Kidney (tissue), 14 donors: ENCODE results near the gene SLC49A3. TPM values are rescaled to one million over a fixed set of nuclear protein-coding genes. Genes with fewer than 3 reads are reported as not detected.

Experiments used
- DNase-seq, 5 donors: peaks; one replicate each; pipeline ENCODE4 v3.0.0-alpha.2; 2013 to 2020
- FAIRE-seq: peaks from 2 replicates; lab custom pipeline; 2012; peaks lifted over from hg19 to GRCh38; lab: Jason Lieb, UNC
- H3K27ac ChIP-seq, 2 donors: one replicate each; pipeline ENCODE4 v1.7.0; 2013; ENCODE audit warnings: low read depth in 2 of 2, low read length in 2 of 2, inconsistent platforms in 1 of 2
- H3K27me3 ChIP-seq: one replicate; pipeline ENCODE4 v1.7.1; 2013; ENCODE audit warnings: low read length, inconsistent platforms; ENCODE audit not compliant: control insufficient read depth, insufficient read depth
- H3K36me3 ChIP-seq, 3 donors: one replicate each; pipeline versions ENCODE4 v1.7.0 to v1.7.1; 2013; ENCODE audit warnings: low read length in 3 of 3, control low read depth in 1 of 3, inconsistent platforms in 1 of 3; ENCODE audit not compliant: insufficient read depth in 3 of 3, control insufficient read depth in 2 of 3
- H3K4me1 ChIP-seq, 3 donors: one replicate each; pipeline versions ENCODE4 v1.7.0 to v1.7.1; 2013; ENCODE audit warnings: low read length in 3 of 3, inconsistent platforms in 1 of 3, low read depth in 1 of 3; ENCODE audit not compliant: control insufficient read depth in 2 of 3, insufficient read depth in 2 of 3
- H3K4me3 ChIP-seq, 3 donors: one replicate each; pipeline versions ENCODE4 v1.7.0 to v1.8.1; 2013; ENCODE audit warnings: low read length in 3 of 3, control low read depth in 1 of 3, inconsistent platforms in 1 of 3
- H3K9ac ChIP-seq, 3 donors: one replicate each; pipeline versions ENCODE4 v1.7.0 to v1.7.1; 2013; ENCODE audit warnings: low read length in 3 of 3, control low read depth in 1 of 3, inconsistent platforms in 1 of 3
- H3K9me3 ChIP-seq, 3 donors: one replicate each; pipeline versions ENCODE4 v1.7.0 to v1.7.1; 2013; ENCODE audit warnings: low read length in 3 of 3, control low read depth in 1 of 3, inconsistent platforms in 1 of 3; ENCODE audit not compliant: control insufficient read depth in 2 of 3, insufficient read depth in 1 of 3
- CTCF ChIP-seq: IDR thresholded peaks from 3 replicates; pipeline ENCODE4 v1.5.1; 2012; ENCODE audit warnings: mild to moderate bottlenecking, moderate library complexity, borderline replicate concordance; ENCODE audit not compliant: insufficient read depth; ENCODE audit errors: extremely low read depth
- intact Hi-C: fragments of 100-400 bp; cut with DNase I; formaldehyde crosslinking; loops from one replicate; pipeline ENCODE4 v1.11.1; 2022
- polyA plus RNA-seq: library from polyadenylated mRNA; stranded (reverse); fragments of 350-450 nt; fragmentation: Illumina TruSeq; extraction: RNeasy Lipid Tissue Mini Kit (QIAGEN cat#74804); gene quantifications from one replicate; pipeline ENCODE4 v1.2.3, GENCODE V29; 2014; ENCODE audit warnings: low read depth, low replicate concordance; ENCODE audit not compliant: insufficient read depth
- total RNA-seq: library from RNA; stranded (reverse); fragmentation: NEBNext Ultra II Directional; extraction: Animal tissue kit (Norgen Biotek cat#: 25700); gene quantifications from one replicate; pipeline ENCODE4 v1.2.1, GENCODE V29; 2021
- donor health status: control.
- donor health status: control.
- donor health status: control.
- donor health status: control.
- donor health status: control.
- donor health status: DM: yes; HTN: yes; CAD: no.
- donor health status: Normal renal cell carcinoma (clear cell type).

SLC49A3 gene
- total and polyA plus RNA-seq, 2 donors from 2014 or later = 12.6 to 18.2 TPM

GRCh38 chr4:633406-633805, 55.5 kb downstream of the SLC49A3 start:
- no peak for FAIRE-seq
- intact Hi-C loops = no loop called here

GRCh38 chr4:632926-633325, 56.0 kb downstream of the SLC49A3 start:
- Histone ChIP-seq H3K27me3 (no peaks in the 10 kb centered on the region), H3K9ac (no peak overlapping the region), H3K4me1 (no peaks in the 10 kb centered on the region), H3K4me3 (no peak overlapping the region), H3K9me3 (peaks cover 0 to 4% (median 2%) of the 10 kb centered on the region in 3 donors), H3K27ac (no peak overlapping the region), H3K36me3 (no peaks in the 10 kb centered on the region)
- intact Hi-C loops = no loop called here
- FAIRE-seq (no peak), DNase-seq (peak in 2 of 5 donors; percentile 17 to 37)
- TF ChIP-seq CTCF = no peak

More at GRCh38 chr4:633406-633805, 55.5 kb downstream of the SLC49A3 start:
- Histone ChIP-seq H3K9ac (no peak overlapping the region), H3K27ac (no peak overlapping the region), H3K4me3 (no peak overlapping the region), H3K9me3 (peaks cover 0 to 4% (median 2%) of the 10 kb centered on the region in 3 donors), H3K36me3 (no peaks in the 10 kb centered on the region), H3K27me3 (no peaks in the 10 kb centered on the region), H3K4me1 (no peaks in the 10 kb centered on the region)
- no peak for TF ChIP-seq CTCF
- peak in 1 of 5 donors; percentile 49 for DNase-seq

GRCh38 chr4:632196-632790, 56.7 kb downstream of the SLC49A3 start:
- Histone ChIP-seq H3K27me3 (no peaks in the 10 kb centered on the region), H3K36me3 (no peaks in the 10 kb centered on the region), H3K4me3 (no peak overlapping the region), H3K4me1 (no peaks in the 10 kb centered on the region), H3K9me3 (peaks cover 0 to 4% (median 2%) of the 10 kb centered on the region in 3 donors), H3K27ac (no peak overlapping the region), H3K9ac (no peak overlapping the region)
- DNase-seq (peak in 2 of 5 donors; percentile 12 to 25), FAIRE-seq (no peak)
- no peak for TF ChIP-seq CTCF
- intact Hi-C loops = no loop called here

Other genes with a start within 250 kb of the SLC49A3 start
- gene ZNF721, start 190.0 kb downstream of the SLC49A3 start, total RNA-seq = 33.3 TPM
- 9.2 TPM for gene ZNF721, start 190.0 kb downstream of the SLC49A3 start, polyA plus RNA-seq
- 67.9 TPM for gene PIGG, start 189.9 kb downstream of the SLC49A3 start, total RNA-seq
- gene PIGG, start 189.9 kb downstream of the SLC49A3 start, polyA plus RNA-seq = 37.8 TPM
- gene TMEM271, start 112.9 kb downstream of the SLC49A3 start, total RNA-seq = not detected
- not detected for gene TMEM271, start 112.9 kb downstream of the SLC49A3 start, polyA plus RNA-seq
- 10.7 TPM for gene PDE6B, start 63.6 kb downstream of the SLC49A3 start, total RNA-seq
- 10.8 TPM for gene PDE6B, start 63.6 kb downstream of the SLC49A3 start, polyA plus RNA-seq
- gene ATP5ME, start 14.9 kb downstream of the SLC49A3 start, total RNA-seq = 248 TPM
- 1,928 TPM for gene ATP5ME, start 14.9 kb downstream of the SLC49A3 start, polyA plus RNA-seq
- 17.9 TPM for gene MYL5, start 14.6 kb downstream of the SLC49A3 start, total RNA-seq
- gene MYL5, start 14.6 kb downstream of the SLC49A3 start, polyA plus RNA-seq = 29.6 TPM
- gene PCGF3, start 16.7 kb upstream of the SLC49A3 start, total RNA-seq = 59.6 TPM
- gene PCGF3, start 16.7 kb upstream of the SLC49A3 start, polyA plus RNA-seq = 21.7 TPM
- 10.2 TPM for gene CPLX1, start 137.0 kb upstream of the SLC49A3 start, total RNA-seq
- 3.9 TPM for gene CPLX1, start 137.0 kb upstream of the SLC49A3 start, polyA plus RNA-seq
- gene GAK, start 243.2 kb upstream of the SLC49A3 start, total RNA-seq = 124 TPM
- gene GAK, start 243.2 kb upstream of the SLC49A3 start, polyA plus RNA-seq = 92.0 TPM
- 31.1 TPM for gene TMEM175, start 243.3 kb upstream of the SLC49A3 start, total RNA-seq
- 26.0 TPM for gene TMEM175, start 243.3 kb upstream of the SLC49A3 start, polyA plus RNA-seq